GM23248 (cell line): ENCODE measurements around the gene ZNF827. TPM values are rescaled to one million over a fixed set of nuclear protein-coding genes. Genes with fewer than 3 reads are reported as not detected.
A peak's percentile ranks its signal among the peaks of the same experiment; 100 is the strongest.

ENCODE experiments used
- DNase-seq: peaks from one replicate; pipeline ENCODE4 v3.0.0-alpha.2; 2015
- H2AFZ ChIP-seq: fragments of 200-600 bp; sonication (generic); 2 replicates; pipeline ENCODE4 v1.6.1; 2016; ENCODE audit warnings: antibody characterized with exemption
- H3F3A ChIP-seq: fragments of 200-600 bp; sonication (generic); 2 replicates; pipeline ENCODE4 v1.6.1; 2016; ENCODE audit warnings: mild to moderate bottlenecking, antibody characterized with exemption, mixed run types; ENCODE audit not compliant: insufficient read depth
- H3K27ac ChIP-seq: fragments of 200-600 bp; sonication (generic); 2 replicates; pipeline ENCODE4 v1.5.1; 2016; ENCODE audit warnings: mild to moderate bottlenecking
- H3K27me3 ChIP-seq: fragments of 200-600 bp; sonication (generic); replicated peaks from 2 replicates; pipeline ENCODE4 v1.6.1; 2016; ENCODE audit warnings: mild to moderate bottlenecking; ENCODE audit not compliant: insufficient read depth
- H3K36me3 ChIP-seq: fragments of 200-600 bp; sonication (generic); 2 replicates; pipeline ENCODE4 v1.6.1; 2016; ENCODE audit warnings: low read depth, mild to moderate bottlenecking
- H3K4me1 ChIP-seq: fragments of 200-600 bp; sonication (generic); 2 replicates; pipeline ENCODE4 v1.6.1; 2016; ENCODE audit warnings: mild to moderate bottlenecking; ENCODE audit not compliant: insufficient read depth
- H3K4me2 ChIP-seq: fragments of 200-600 bp; sonication (generic); one replicate; pipeline ENCODE4 v1.6.1; 2016; ENCODE audit warnings: mild to moderate bottlenecking; ENCODE audit not compliant: unreplicated experiment
- H3K4me3 ChIP-seq: fragments of 200-600 bp; sonication (generic); 2 replicates; pipeline ENCODE4 v1.5.1; 2016; ENCODE audit warnings: mild to moderate bottlenecking
- H3K79me2 ChIP-seq: fragments of 200-600 bp; sonication (generic); 2 replicates; pipeline ENCODE4 v1.6.1; 2016; ENCODE audit warnings: mild to moderate bottlenecking; ENCODE audit not compliant: insufficient read depth
- H3K9ac ChIP-seq: fragments of 200-600 bp; sonication (generic); 2 replicates; pipeline ENCODE4 v1.6.1; 2016; ENCODE audit warnings: mild to moderate bottlenecking
- H3K9me2 ChIP-seq: fragments of 200-600 bp; sonication (generic); 2 replicates; pipeline ENCODE4 v1.6.1; 2016; ENCODE audit warnings: mixed run types, mild to moderate bottlenecking, moderate library complexity; ENCODE audit not compliant: insufficient read depth
- H3K9me3 ChIP-seq: fragments of 200-600 bp; sonication (generic); one replicate; pipeline ENCODE4 v1.6.1; 2017; ENCODE audit warnings: low read depth
- H4K20me1 ChIP-seq: fragments of 200-600 bp; sonication (generic); 2 replicates; pipeline ENCODE4 v1.6.0; 2016; ENCODE audit not compliant: insufficient read depth
- EZH2 ChIP-seq: fragments of 200-600 bp; sonication (generic); IDR thresholded peaks from 2 replicates; pipeline ENCODE4 v1.6.1; 2018; ENCODE audit warnings: antibody characterized with exemption, mild to moderate bottlenecking; ENCODE audit not compliant: insufficient read depth, poor library complexity, severe bottlenecking
- EZH2phosphoT487 ChIP-seq: fragments of 200-600 bp; sonication (generic); IDR thresholded peaks from 2 replicates; pipeline ENCODE4 v1.6.1; 2018; ENCODE audit warnings: antibody characterized with exemption, moderate library complexity, mild to moderate bottlenecking, low read depth; ENCODE audit not compliant: insufficient read depth
- WGBS, 2 experiments: methylation state at CpG; one replicate each; pipeline ENCODE4 v1.1.6; 2015 to 2017; ENCODE audit warnings: low lambda C conversion rate in 2 of 2, low coverage in 1 of 2; ENCODE audit errors: missing lambda C conversion rate in 2 of 2; 5-methylcytosine and 5-hydroxymethylcytosine counted together
- in situ Hi-C: fragments of 300-500 bp; cut with MboI; formaldehyde crosslinking; loops from 2 replicates; pipeline ENCODE4 v1.15.0; 2020
- polyA plus RNA-seq: library from polyadenylated mRNA; unstranded; fragments of >200 nt; fragmentation: Nextera tagmentation; extraction: Ambion mirVana; gene quantifications from 2 replicates; pipeline ENCODE4 v1.2.1, GENCODE V29; 2016
- total RNA-seq: library from RNA; depleted of rRNA; stranded (reverse); fragments of >200 nt; shearing (Covaris generic); gene quantifications from 2 replicates; pipeline ENCODE4 v1.2.3, GENCODE V29; 2014

Gene ZNF827
- total and polyA plus RNA-seq, 2 experiments from 2014 or later = 5.0 to 10.1 TPM

DNA sequence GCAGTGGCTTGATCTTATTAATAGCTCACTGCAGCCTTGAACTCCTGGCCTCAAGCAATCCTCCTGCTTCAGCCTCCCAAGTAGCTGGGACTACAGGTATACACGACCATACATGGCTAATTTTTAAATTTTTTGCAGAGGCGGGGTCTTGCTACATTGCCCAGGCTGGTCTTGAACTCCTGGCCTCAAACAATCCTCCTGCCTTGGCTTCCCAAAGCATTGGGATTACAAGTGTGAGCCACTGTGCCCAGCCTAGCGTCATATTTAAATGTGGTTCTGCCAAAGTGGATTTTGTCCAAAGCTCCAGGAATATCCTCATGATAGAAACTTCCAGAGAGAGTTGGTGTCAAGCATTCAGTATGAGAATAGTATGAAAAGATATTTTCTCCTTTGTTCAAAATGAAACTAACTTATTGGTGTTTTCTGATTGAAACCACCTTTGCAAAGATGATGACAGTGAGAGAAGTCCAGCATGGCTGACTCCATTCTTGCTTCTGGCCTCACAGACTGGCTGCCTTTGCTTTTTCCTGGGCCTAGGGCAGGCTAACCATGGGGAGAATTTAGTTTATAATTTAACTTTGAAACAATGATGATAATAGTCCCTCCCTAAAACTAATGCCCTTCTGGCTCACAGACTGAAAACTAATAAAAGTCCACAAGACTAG lies 129.6 kb downstream of the ZNF827 start:
- peak; percentile 16 for DNase-seq
- WGBS, 2 experiments = 80 to 88% methylated on average over 3 of the region's 3 CpGs
- peak overlapping the region; percentile 42; the same call in 1 of the 2 replicates for H3K4me3 ChIP-seq
- no peaks in the 10 kb centered on the region for H3K79me2 ChIP-seq
- no peaks in the 10 kb centered on the region for H3K36me3 ChIP-seq
- TF ChIP-seq EZH2phosphoT487 (no peak), EZH2 (no peak)
- H2AFZ ChIP-seq = no peak overlapping the region
- H4K20me1 ChIP-seq = no peaks in the 10 kb centered on the region
- peak overlapping the region; percentile 89 for H3K27ac ChIP-seq
- H3K4me2 ChIP-seq = peak overlapping the region; percentile 79
- peak overlapping the region; percentile 32; the same call in 1 of the 2 replicates for H3K9ac ChIP-seq
- peaks cover 36% of the 10 kb centered on the region for H3F3A ChIP-seq
- in situ Hi-C loops = no loop called here
- H3K9me2 ChIP-seq = no peaks in the 10 kb centered on the region
- H3K9me3 ChIP-seq = no peaks in the 10 kb centered on the region
- H3K27me3 ChIP-seq = no peaks in the 10 kb centered on the region
- H3K4me1 ChIP-seq = peaks cover 42% of the 10 kb centered on the region

- in situ Hi-C loops = no loop called here
- TF ChIP-seq EZH2 (no peak), EZH2phosphoT487 (no peak)
- 10 to 13% methylated on average over 3 of the region's 3 CpGs for WGBS, 2 experiments
- Histone ChIP-seq H4K20me1 (no peaks in the 10 kb centered on the region), H3K9me3 (no peaks in the 10 kb centered on the region), H3K27ac (peak overlapping the region; percentile 89), H3K4me2 (peak overlapping the region; percentile 79), H3F3A (peaks cover 45% of the 10 kb centered on the region), H3K9ac (peak overlapping the region; percentile 51), H3K79me2 (no peaks in the 10 kb centered on the region), H3K36me3 (no peaks in the 10 kb centered on the region), H3K4me1 (peaks cover 51% of the 10 kb centered on the region), H2AFZ (peak overlapping the region; percentile 62), H3K4me3 (peak overlapping the region; percentile 42), H3K9me2 (no peaks in the 10 kb centered on the region), H3K27me3 (no peaks in the 10 kb centered on the region)
- DNase-seq = peak; percentile 97
These were observed 130.5 kb downstream of the ZNF827 start for GRCh38 chr4:145808021-145808650.

DNA sequence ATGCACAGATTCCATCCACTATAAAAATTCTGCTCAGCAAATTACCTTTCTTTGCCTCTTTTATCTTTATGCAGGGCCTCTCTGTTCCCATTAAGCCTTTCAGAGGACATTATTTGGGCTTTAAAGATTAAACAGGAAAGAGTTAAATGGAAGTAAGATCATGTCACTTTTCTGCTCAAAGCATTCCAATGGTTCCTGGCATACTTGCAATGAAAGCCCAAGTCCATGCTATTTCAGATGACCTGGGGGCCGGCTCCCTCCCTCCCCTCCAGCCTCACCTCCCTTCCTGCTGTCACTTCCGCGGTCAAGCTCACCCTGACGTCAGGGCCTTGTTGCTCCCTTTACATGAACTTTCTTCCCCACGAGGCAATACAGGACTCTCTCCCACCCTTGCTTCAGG lies 133.1 kb downstream of the ZNF827 start:
- Histone ChIP-seq H3K27me3 (no peaks in the 10 kb centered on the region), H3K27ac (peak overlapping the region; percentile 80; the same call in 1 of the 2 replicates), H3K9me2 (no peaks in the 10 kb centered on the region), H3K36me3 (no peaks in the 10 kb centered on the region), H3K4me3 (no peak overlapping the region), H3K9ac (peak overlapping the region; percentile 63; the same call in 1 of the 2 replicates), H3F3A (peaks cover 48% of the 10 kb centered on the region), H2AFZ (no peak overlapping the region), H4K20me1 (no peaks in the 10 kb centered on the region), H3K79me2 (no peaks in the 10 kb centered on the region), H3K4me1 (peaks cover 52% of the 10 kb centered on the region), H3K4me2 (peak overlapping the region; percentile 5), H3K9me3 (no peaks in the 10 kb centered on the region)
- in situ Hi-C loops = no loop called here
- no peak for DNase-seq
- TF ChIP-seq EZH2 (no peak), EZH2phosphoT487 (no peak)
- 77 to 79% methylated on average over 5 of the region's 5 CpGs for WGBS, 2 experiments

- peak overlapping the region; percentile 80 for H3K27ac ChIP-seq
These were observed 134.5 kb downstream of the ZNF827 start for GRCh38 chr4:145804116-145804515.

More at GRCh38 chr4:145804116-145804515, 134.5 kb downstream of the ZNF827 start:
- 0 to 3% methylated on average over 2 of the region's 2 CpGs for WGBS, 2 experiments
- H3K9ac ChIP-seq = peak overlapping the region; percentile 63
- peak; percentile 92 for DNase-seq
- H3K9me3 ChIP-seq = no peaks in the 10 kb centered on the region
- H3K36me3 ChIP-seq = no peaks in the 10 kb centered on the region
- no peaks in the 10 kb centered on the region for H3K79me2 ChIP-seq
- no peaks in the 10 kb centered on the region for H4K20me1 ChIP-seq
- H3F3A ChIP-seq = peaks cover 43% of the 10 kb centered on the region
- peak overlapping the region; percentile 33 for H2AFZ ChIP-seq
- TF ChIP-seq EZH2 = no peak
- TF ChIP-seq EZH2phosphoT487 = no peak
- H3K4me3 ChIP-seq = peak overlapping the region; percentile 45
- in situ Hi-C loops = no loop called here
- no peaks in the 10 kb centered on the region for H3K27me3 ChIP-seq
- peak overlapping the region; percentile 73 for H3K4me2 ChIP-seq
- no peaks in the 10 kb centered on the region for H3K9me2 ChIP-seq
- H3K4me1 ChIP-seq = peaks cover 51% of the 10 kb centered on the region
